GM18858 (cell line): ENCODE data around the gene NDUFB7.
"Not testable (repeated sequence)": the region's sequence is repeated elsewhere in the genome, so short reads cannot be mapped to it uniquely, and the experiment has no call there.

Experiments used
- ATAC-seq: cut with Tn5 transposase; IDR thresholded peaks from one replicate; pipeline ENCODE4 v1.9.1; 2021; ENCODE audit not compliant: unreplicated experiment

The NDUFB7 gene

GRCh38 chr19:14553939-14554243 is 18.0 kb downstream of the NDUFB7 start:
- ATAC-seq: no peak

- ATAC-seq: no peak
Observed at GRCh38 chr19:14553042-14553938, 18.6 kb downstream of the NDUFB7 start.

- not testable (repeated sequence) for ATAC-seq
Observed at GRCh38 chr19:14552006-14552360, 19.9 kb downstream of the NDUFB7 start.

GRCh38 chr19:14551134-14552005 is 20.5 kb downstream of the NDUFB7 start:
- not testable (repeated sequence) for ATAC-seq

GRCh38 chr19:14550201-14550754 is 21.6 kb downstream of the NDUFB7 start:
- ATAC-seq: no peak

- ATAC-seq: no peak
Observed at GRCh38 chr19:14545716-14546082, 26.2 kb downstream of the NDUFB7 start.

- ATAC-seq: no peak
Observed at GRCh38 chr19:14544977-14545715, 26.7 kb downstream of the NDUFB7 start.

DNA sequence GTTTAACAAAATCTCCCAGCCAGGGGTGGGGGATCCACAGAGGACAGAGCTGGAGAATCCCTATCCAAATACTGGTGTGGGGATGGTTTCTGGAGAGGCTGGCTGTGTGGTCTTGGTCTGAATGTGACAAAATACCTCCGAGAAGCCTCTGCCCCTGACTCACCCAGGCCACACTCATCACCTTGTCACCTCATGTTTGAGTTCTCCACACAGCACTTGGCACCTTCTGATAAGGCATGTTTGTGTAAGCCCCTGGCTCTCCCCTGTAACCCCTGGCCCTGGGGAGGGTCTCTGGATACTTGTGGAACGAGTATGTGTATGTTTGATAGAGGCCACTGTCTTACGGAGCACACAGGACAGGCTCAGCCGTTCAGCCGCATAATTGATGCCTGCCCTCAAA is 27.8 kb downstream of the NDUFB7 start:
- ATAC-seq: no peak

- no peak for ATAC-seq
Observed at GRCh38 chr19:14542711-14543328, 29.0 kb downstream of the NDUFB7 start.

GRCh38 chr19:14541979-14542378 is 29.9 kb downstream of the NDUFB7 start:
- not testable (repeated sequence) for ATAC-seq

DNA sequence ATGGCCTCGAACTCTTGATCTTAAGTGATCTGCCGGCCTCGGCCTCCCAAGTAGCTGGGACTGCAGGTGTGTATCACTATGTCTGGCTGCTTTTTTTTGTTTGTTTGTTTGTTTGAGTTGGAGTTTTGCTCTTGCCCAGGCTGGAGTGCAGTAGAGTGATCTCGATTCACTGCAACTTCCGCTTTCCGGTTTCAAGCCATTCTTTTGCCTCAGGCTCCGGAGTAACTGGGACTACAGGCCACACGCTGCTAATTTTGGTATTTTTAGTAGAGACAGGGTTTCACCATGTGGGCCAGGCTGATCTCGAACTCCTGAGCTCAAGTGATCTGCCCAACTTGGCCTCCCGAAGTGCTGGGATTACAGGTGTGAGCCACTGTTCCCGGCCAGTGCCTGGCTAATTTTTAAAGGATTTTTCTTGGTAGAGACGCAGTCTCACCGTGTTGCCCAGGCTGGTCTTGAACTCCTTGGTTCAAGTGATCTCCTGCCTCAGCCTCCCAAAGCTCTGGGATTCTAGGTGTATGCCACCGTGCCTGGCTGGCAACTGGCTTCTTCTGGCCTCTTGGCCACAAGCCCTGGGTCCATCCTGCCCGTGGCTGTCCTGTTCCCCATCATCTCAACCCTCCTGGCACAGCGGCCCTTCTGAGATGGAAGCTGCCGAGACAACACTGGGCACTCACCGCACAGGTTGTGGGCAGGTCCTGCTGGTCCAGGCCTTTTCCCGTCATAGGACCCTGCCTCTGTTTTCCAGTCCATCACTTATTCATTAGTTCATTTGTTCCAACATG is 30.9 kb downstream of the NDUFB7 start:
- no peak for ATAC-seq

DNA sequence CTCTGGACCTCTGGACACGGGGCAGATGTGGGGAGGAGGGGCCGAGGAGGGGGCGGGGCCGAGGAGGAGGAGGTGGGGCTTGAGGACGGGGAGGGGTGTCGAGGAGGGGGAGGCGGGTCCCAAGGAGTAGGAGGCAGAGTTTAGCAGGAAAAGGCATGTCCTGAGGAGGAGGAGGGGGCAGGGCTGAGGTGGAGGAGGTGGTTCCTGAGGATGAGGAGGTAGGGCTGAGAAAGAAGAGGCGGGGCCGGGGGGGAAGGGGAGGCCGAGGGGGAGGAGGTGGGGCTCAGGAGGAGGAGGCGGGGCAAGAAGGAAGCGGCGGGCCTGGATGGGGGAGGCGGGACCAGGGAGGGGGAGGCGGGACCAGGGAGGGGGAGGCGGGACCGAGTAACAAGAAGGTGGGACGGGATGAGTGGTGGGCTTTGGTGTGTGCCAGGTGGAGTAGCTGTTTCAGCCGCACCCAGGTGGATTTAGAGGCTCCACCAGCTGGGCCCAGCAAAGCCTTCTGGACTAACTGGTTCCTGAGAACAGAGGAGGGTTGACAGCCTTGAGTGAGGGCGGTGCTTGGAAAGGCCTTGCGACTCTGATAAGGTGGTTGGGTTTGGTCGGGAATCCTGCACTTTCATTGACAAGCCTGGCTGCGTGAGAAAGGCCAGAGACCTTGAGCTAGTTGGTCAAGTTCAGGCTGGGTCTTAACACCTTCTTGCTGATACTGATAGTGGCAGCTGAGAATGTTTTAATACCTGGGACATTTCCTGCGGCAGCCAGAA is 34.8 kb downstream of the NDUFB7 start:
- no peak for ATAC-seq

DNA sequence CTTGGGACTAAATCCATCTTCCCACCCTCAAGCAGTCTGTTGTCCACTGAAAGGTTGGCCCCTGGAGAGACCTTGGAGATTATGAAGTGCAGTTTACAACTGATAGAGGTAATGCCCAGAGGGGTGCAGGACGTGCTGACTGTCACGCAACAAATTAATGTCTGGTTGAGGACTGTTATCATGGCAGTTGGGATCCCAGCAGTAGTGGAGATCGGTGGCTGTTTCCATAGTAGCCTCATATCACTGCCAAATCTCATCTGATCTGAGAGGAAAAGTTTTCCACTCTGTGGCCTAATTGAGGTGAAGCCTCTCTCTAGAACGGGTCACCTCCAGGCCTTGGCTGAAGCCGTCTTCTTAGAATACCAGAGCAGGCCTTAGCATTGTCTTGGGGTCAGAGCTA is 38.4 kb downstream of the NDUFB7 start:
- ATAC-seq: no peak

- no peak for ATAC-seq
Observed at GRCh38 chr19:14530506-14530905, 41.4 kb downstream of the NDUFB7 start.

- ATAC-seq: no peak
Observed at GRCh38 chr19:14530005-14530348, 41.9 kb downstream of the NDUFB7 start.

DNA sequence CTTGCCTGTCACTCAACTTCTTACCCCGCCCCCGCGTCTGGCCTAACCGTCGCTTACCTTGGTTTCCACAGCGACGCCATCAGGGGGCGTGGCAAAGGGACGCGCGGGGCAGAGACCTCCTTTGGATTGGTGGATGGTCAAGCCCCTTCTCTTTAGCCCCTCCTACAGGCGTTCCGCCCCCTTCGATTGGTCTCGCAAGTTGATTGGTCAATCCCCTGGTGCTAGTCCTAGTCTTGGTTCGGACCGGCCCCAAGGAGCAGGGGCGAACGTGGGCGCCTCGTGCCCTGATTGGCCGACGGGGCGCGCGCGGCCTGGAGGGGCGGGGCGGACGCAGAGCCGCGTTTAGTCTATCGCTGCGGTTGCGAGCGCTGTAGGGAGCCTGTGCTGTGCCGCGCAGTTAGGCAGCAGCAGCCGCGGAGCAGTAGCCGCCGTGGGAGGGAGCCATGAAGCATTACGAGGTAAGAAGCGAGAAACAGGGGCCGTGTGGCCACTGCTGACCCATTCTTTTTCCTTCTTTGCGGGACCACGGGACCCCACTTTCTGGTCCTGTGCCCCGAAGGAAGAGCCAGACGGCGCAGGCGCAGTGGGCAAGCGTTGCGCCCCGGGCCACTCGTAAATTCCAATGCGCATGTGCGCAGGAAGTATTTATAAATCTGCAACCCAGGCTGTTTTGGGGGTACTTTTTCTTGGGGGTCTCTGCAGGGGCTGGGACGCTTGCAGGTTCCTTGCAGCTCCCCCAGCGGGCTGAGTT is 42.4 kb downstream of the NDUFB7 start, which contains the start of gene TECR:
TECR (plus strand) TSS at position 341 of the 751 bp plus-strand sequence; CDS start at position 444, 103 bp downstream.
- peak; percentile 88 for ATAC-seq

- no peak for ATAC-seq
Observed at GRCh38 chr19:14528419-14529253, 43.2 kb downstream of the NDUFB7 start.

- ATAC-seq: no peak
Observed at GRCh38 chr19:14526423-14526822, 45.4 kb downstream of the NDUFB7 start.
